HG03139 (cell line): Measurements from ENCODE around the gene TXN.
"Not testable (repeated sequence)": the region's sequence is repeated elsewhere in the genome, so short reads cannot be mapped to it uniquely, and the experiment has no call there.

Experiments used
- ATAC-seq: cut with Tn5 transposase; IDR thresholded peaks from one replicate; pipeline ENCODE4 v1.9.1; 2021; ENCODE audit not compliant: unreplicated experiment

The TXN gene

DNA sequence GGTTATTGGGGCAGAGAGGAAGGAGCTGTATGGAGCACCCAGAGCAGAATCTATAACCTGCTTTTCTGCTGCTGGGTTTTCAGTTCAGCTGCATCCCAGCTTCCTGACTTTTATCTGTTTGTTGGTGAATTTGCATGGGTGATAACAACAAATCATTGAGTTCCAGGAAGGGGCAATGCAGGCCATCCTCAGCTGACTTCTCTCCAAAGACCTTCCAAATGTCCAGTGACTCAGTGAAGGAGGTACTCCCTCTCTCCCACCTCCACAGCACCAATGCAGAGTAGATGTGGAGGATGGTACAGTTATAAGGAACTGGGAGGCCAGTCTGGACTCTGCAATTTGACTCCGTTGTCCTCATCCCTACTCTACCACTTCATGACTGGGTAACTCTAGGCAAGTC is 1.6 kb upstream of the TXN start:
- ATAC-seq = no peak

DNA sequence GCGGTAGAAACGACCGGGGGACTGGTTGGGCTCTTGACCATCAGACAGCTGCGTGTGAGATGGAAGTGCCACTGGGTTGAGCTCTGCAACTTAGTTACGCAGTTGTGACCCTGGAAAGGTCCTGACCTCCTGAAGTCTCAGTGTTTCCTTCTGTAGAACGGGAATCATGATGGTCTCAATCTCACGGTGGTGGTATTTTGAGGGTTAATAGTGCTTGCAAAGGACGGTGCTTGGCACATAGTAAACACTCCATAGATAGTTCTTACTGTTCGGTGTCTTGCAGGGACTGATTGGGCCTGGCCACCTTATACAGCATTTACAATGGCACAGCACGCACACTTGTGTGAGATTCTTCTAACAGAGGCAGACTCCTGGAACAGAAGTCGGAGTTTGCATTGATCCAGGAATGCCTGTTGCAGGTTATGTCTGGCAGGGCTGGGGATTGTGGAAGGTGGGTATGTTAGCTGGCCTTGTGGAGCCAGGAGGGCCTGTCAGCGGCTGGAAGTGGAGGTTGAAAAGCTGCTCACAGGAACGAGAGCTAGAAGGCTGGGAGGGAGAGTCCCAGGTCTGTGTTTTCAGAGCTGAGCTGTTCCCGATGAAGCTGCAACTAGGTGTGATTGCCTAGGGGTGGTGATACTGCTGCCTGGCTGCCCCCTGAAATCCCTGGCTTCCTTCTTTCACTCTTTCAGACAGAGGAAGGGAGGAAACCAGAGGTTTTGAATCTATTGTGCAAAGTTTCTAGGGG is 962 bp upstream of the TXN start:
- peak; percentile 1 for ATAC-seq

DNA sequence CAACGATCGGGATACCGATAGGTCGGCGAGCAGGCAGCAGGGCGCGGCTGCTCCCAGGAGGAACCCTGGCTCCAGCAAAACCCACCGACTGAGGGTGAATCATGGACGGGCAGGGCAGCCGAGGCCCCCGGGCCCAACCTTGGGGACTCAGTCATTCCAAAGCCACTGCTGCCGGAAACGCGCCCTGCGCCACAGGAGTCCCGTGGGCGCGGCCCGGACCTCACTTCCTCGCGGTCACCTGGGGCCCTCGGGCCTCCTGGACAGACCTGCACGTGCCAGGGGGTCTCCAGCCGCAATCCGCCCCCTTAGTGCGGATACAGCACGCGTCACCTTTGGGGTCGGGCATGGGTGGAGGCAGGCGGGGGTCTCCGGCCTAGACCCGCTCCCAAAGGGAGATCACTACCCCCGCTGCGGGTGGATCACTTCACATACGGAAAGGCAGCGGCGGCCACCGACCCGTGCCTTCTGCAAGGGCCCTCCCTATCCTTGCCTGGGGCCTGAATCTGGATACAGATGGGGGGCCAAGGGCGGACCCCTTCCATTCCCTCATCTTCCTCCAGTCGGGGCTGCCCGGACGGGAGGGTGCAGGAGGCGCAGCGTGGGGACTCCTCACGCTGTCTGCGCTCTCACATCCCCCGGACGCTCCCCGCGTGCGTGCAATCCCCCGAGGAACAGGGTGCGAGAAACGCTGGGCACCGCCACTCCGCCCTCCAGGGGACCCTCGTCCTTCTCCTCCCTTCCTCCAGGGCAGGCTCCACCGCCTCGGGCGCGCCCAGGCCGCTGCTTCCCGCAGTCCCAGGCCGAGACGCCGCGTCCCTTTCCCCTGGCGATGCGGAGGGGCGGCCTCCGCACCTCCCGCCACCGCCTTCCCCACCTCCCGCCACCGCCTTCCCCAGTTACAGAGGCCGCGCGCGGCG is 586 bp downstream of the TXN start:
- peak; percentile 18 for ATAC-seq

DNA sequence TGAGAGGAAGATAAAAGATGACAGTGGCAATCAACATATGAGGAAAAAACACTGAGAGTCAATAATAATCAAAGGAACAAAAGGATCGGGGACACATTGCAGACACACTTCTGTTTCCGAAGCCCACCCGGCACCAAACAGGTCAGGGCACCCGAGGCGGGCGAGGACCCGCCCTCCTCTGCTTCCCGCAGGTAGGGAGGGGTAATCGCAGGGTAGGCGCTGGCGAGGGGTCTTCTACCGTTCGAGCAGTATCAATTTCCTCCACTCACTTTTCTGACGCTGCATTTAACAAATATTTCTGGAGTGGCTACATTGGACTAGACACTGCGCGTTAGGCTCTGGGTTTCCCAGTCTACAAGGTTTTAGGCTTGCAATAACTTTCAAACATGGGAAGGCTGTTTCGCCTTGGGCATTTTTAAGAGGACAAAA is 1.3 kb downstream of the TXN start:
- no peak for ATAC-seq

DNA sequence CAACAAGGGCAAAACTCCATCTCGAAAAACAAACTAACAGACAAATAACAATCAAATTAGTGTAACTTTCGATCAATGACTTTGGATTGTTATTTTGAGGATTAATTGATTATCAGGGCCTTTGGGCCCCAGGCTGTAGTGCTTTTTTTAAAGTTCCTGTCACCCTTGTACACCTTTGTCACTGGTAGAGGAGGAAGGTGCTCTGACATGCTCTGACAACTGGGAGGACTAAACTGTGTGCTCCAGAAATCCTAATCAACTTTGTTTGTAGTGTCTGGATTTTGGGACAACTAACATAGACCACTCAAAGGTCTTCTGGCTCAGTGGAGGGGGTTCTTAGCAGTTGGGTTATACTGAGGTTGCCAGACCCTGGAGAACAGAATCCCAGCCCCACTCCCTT is 1.8 kb downstream of the TXN start:
- ATAC-seq = no peak

DNA sequence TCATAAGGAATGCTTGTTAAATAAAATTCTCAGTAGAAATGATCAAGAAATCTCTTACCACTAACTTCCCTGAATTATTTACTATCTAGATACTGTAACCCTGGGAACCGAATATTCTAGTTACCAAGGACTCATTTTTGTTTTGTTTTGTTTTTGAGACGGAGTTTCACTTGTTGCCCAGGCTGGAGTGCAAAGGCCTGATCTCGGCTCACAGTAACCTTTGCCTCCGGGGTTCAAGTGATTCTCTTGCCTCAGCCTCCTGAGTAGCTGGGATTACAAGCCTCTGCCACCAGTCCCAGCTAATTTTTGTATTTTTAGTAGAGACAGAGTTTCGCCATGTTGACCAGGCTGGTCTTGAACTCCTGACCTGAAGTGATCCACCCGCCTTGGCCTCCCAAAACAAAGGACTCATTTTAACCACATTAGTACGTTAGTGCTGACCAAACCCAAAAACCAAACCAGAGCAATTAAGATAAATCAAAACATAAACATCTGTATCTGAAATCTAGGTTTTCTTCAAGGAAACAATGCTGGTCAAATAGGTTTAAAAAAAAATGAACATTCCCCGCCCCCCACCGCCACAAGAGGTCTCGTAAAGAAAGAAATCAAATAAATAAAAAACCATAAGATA is 3.7 kb downstream of the TXN start:
- ATAC-seq = no peak

DNA sequence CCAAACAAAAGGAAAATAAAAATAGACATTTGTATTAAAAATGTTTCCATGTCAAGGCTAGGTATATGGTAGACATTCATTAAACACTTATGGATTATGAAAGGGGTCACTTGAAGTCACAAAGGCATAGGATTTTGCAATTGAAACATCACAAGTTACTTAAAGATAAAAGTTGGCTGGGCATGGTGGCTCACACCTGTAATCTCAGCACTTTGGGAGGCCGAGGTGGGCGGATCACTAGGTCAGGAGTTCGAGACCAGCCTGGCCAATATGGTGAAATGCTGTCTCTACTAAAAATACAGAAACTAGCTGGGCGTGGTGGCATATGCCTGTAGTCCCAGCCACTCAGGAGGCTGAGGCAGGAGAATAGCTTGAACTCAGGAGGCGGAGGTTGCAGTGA is 4.5 kb downstream of the TXN start:
- not testable (repeated sequence) for ATAC-seq

DNA sequence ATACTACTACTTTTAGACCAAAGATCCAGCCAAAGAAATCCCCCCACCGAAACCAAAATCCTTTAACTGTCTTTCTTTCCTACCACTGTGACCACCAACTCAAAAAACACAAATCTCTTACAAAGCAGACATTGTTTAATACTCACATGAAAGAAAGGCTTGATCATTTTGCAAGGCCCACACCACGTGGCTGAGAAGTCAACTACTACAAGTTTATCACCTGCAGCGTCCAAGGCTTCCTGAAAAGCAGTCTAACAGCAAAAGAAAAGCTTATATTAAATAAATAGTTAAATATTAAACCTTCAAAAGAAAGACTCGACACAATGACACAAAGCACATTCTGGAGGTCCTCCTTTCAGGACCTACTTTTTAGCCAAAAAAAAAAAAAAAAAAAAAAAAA is 5.1 kb downstream of the TXN start:
- ATAC-seq = no peak

DNA sequence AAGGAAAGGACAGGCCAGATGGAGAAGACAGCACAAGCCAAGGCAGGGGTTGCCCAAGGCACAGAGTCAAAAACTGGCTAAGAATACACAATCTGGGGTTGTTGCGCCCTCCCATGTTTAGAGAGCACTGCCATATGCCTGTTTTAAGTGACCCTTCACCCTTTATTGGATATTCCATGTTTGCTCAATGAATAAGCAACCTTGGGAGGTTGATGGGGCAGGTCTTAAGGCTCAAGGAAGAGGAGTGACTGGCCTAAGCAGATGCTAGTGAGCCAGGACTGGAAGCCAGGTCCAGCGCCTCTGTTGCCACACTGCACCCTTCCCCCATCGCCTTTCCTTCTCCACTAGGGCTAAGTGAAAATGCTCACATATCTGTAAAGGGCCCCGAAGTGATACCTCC is 6.7 kb downstream of the TXN start:
- no peak for ATAC-seq

DNA sequence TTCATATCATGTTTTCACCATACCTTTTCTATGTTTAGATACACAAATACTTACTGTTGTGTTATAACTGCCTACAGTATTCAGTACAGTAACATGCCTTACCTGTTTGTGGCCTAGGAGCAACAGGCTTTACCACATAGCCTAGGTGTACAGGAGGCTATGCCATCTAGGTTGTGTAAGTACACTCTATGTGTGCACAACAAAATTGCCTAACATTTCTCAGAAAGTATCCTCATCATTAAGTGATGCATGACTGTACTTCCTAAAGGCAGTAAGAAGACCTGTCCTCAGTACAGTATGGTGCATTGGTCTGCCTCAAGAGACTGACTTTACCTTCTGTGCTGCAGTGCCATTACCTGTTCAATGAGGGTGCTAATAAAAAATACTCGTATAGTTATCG is 7.9 kb downstream of the TXN start:
- no peak for ATAC-seq

DNA sequence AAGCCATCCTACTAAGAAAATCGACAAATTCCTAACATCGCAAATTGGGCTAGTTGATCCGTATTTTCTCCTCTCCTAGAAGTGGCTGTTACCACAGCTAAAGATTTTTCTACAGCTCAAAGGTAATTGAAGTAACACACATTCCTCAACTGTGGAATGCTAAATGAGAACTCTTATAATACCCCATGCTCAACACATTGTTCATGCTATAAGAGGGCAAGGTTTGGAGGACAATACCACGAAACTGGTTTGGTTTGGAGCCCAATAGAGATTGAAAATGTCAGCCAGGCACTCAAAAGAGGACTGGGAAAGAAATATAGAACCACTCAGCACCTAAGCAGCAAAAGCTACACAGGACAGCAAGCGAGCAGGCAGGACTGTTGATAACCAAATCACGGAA is 10.1 kb downstream of the TXN start:
- no peak for ATAC-seq

DNA sequence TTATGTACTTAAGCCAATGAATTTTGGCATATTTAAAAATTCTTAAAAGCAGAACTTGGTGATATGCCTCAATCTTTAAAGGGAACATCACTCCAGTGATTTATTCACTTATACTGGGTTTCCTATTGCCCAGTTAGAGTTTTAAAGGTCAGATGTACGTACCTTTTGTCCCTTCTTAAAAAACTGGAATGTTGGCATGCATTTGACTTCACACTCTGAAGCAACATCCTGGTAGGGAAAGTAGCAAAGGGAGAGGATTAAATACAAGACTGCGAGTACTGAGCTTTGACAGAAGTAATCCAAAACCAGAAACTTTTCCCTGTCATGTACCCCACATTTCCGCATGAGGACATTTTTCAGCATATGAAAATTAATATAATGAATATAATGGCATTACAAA is 11.7 kb downstream of the TXN start:
- ATAC-seq = no peak

DNA sequence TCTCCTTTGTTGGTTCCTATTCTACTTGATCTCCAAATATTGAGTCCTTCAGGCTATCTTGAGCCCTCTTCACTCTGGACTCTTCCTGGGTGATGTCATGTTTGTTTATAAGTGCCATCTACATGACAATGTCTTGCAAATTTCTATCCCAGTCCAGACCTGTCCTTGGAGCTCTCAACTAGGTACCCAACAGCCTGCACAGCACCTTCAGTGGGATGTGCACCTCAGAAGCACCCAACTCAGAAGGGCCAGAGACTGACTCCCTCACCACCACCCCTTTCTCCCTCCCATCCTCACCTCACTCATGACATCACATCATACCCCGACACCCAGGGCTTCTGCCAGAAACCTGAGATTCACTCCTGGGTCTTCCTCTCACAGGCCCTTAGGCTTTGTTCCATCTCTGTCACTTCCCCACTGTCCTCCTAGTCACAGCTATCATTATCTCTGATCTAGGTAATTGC is 14.4 kb downstream of the TXN start:
- ATAC-seq = no peak

DNA sequence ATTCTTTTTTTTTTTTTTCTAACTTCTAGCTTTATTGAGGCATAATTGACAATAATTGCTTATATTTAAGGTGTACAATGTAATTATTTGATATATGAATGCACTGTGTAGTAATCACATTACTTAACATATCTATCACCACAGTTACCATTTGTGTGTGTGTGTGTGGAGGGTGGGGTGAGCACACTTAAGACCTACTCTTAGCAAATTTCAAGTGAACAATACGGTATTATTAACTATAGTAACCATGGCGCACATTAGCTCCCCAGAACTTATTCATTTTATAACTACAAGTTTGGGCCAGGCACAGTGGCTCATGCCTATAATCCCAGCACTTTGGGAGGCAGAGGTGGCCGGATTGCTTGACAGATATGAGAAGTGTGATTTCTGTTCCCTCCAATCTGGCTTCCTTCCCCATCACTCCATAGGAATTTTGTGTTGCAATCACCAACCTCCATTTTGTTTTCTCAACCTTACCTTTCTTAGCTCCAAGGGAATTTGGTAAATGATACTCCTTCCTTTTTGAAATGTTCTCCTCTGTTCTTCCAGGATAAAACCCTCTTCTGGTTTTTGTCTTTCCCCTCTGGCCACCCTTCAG is 14.9 kb downstream of the TXN start:
- ATAC-seq = no peak

DNA sequence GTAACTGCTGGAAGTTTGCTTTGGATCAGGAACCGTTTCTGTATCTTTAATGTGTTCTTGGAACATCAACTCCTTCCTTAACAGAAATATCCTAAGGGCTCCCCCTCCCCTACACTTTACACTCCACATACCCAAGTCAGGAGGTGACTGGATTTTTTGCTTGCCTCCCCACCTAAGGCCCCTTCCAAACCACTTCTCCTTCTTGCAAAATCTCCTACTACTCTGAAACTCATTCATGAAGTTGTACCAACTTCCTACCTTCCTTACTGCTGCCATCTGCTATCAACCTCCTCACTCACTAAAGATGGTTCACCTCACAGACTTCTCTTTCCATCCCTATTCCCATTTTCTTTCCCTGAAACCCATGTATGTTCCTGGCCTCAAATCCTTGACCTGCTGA is 16.1 kb downstream of the TXN start:
- no peak for ATAC-seq

DNA sequence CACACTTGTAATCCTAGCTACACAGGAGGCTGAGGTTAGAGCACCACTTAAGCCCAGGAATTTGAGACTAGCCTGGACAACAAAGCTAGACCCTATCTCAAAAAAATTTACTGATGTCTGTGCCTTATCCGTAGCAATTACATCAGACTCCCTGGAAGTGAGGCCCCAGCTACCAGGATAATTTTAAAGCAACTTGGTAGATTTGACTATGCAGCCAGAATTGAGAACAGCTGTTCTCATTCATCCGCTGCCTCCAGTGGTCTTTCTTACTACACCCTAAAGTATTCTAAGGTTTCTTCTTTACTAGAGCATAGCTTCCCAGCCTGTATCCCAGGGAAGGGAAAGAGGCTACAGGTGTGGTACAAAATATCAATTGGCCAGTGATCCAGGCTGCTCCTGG is 28.0 kb downstream of the TXN start:
- no peak for ATAC-seq

DNA sequence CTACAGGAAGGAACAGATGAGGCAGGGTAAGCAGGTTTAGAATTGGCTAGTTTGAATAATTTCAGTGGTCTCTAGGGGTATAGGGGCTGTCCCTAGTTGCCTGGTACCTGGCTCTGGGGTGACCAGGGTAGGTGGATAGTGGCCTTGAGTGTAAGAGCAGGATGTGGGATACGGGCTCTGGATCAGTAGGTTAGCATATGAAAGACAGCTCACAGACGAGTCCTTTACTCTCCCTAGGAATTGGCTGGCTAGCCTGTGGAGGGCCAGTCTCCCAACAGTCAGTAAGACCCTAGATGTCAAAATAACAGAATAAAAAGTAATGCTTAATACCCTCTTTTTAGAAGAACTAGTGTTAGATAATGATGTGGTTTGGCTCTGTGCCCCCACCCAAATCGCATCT is 31.7 kb downstream of the TXN start:
- no peak for ATAC-seq

DNA sequence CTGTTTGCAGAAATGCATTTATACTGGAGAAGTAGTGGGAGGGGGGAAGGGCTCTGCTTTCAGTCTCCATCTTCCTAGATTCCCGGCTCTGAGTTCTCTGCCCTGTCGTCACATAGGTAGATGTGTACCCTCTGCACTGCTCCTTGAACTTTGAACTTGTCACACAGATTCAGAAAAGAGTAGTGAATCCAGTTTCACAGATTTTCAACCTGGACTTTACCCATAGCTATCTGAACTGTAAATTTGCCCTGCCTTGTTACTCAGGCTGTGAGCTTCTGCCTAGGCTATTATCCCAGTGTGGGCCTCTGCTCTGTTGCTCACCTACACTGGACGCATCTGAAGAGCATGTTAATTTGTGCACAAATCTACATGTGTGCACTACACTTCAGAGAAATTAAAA is 35.5 kb downstream of the TXN start:
- ATAC-seq = no peak

DNA sequence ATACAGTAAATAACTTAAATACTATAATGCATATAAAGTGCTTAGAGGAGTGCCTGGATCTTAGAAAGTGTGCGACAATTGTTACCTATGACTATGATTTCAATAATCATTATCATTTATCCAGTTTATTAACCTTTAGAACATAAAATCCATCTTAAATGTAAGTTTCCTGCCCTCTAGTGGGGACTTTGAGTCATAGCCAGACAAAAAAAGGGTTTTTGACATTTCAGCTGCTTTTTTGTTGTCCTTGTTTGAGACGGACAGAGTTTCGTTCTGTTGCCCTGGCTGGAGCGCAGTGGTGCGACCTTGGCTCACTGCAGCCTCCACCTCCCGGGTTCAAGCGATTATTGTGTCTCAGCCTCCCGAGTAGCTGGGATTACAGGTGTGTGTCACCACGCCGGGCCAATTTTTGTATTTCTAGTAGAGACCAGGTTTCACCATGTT is 38.6 kb downstream of the TXN start:
- ATAC-seq = no peak

DNA sequence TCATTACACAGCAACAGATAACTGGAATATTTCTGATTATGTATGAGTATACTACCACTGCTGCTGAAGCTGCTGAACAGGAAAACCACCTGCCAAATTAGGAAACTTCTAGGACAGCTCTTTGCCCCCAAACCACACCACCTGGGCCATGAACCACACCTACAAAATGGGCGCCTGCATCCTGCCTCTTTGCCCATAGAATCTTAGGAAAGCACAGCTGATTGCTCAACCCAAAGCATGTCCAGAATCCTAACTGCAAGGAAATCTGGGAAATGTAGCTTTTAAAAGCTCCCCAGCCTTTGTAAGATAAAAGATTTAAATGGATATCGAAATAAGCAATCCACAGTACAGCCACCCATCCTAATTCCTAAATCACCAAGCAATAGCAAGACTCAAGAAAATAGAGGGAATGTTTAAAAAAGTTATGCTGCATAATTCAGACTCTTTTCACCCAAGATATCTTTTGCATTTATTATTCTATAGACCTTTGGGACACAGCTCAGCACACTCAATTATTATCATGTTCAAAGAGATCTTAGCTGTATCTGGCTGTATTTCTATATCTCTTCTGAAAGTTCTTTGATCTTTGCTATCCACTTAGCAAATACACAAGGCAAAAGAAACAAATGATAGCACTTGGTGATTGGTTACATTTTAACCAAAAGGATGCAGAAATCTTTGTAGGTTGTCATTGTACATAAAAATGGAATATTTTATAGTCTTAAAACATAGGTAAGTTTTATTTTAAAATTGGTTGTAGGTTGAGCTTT is 41.5 kb downstream of the TXN start:
- no peak for ATAC-seq

DNA sequence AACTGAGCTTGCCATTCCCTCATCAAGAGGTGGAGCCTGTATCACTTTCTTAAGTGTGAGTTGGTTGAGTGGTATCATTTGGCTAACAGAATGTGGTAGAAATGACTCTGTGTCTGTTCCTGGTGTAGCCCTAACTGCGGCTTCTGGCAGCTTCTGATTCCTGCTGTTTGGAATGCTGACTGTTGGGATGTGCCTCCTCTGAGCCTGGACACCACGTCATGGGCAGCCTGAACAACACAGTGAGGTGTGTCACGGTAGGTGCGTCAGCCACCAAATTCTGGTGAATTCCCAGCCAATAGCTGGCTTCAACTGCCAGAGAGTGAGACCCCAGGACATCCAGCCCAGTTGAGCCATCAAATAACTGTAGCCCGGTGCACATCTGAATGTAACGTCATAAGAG is 42.2 kb downstream of the TXN start:
- ATAC-seq = no peak
